CD4-positive, alpha-beta T cell (primary cell): Measurements from ENCODE around the gene SNTA1. TPM values are rescaled to one million over a fixed set of nuclear protein-coding genes. Genes with fewer than 3 reads are reported as not detected.

Experiments used
- ATAC-seq: fragments of 200-7000 bp; cut with Tn5 transposase; one replicate; pipeline ENCODE4 v1.10.0; 2022; ENCODE audit warnings: mild to moderate bottlenecking; ENCODE audit not compliant: poor library complexity
- CTCF ChIA-PET: fragments of 350-600 bp; sonication (Branson Sonifier 250); formaldehyde crosslinking; loops from one replicate; lab custom pipeline; 2021; ENCODE audit warnings: antibody characterized with exemption, inconsistent platforms; lab: Charles Lee
- POLR2A ChIA-PET: fragments of 350-600 bp; sonication (Branson Sonifier 250); formaldehyde crosslinking; loops from one replicate; lab custom pipeline; 2021; ENCODE audit warnings: antibody characterized with exemption, inconsistent platforms; lab: Charles Lee
- DNase-seq, 14 experiments: peaks; one replicate each; pipeline ENCODE4 v3.0.0-alpha.2; 2013 to 2020; ENCODE audit warnings: mixed read lengths in 2 of 14
- H3K27ac ChIP-seq, 2 donors: one replicate each; pipeline versions ENCODE4 v1.5.1 to v1.7.0; 2013; ENCODE audit warnings: low read length in 2 of 2, low read depth in 1 of 2, mild to moderate bottlenecking in 1 of 2
- H3K27me3 ChIP-seq, 2 experiments: 1 replicate in 1 of 2; 2 replicates in 1 of 2; pipeline versions ENCODE4 v1.6.1 to v1.7.0; 2013; ENCODE audit warnings: low read length in 2 of 2, control low read depth in 1 of 2, mild to moderate bottlenecking in 1 of 2, moderate library complexity in 1 of 2; ENCODE audit not compliant: insufficient read depth in 2 of 2, control insufficient read depth in 1 of 2
- H3K36me3 ChIP-seq: one replicate; pipeline ENCODE4 v1.6.1; 2013; ENCODE audit warnings: low read length, control low read depth; ENCODE audit not compliant: insufficient read depth
- H3K4me1 ChIP-seq: one replicate; pipeline ENCODE4 v1.6.1; 2013; ENCODE audit warnings: low read length, control low read depth; ENCODE audit not compliant: insufficient read depth
- H3K4me3 ChIP-seq: one replicate; pipeline ENCODE4 v1.5.1; 2013; ENCODE audit warnings: mild to moderate bottlenecking, low read length, moderate library complexity
- H3K9me3 ChIP-seq, 2 experiments: 1 replicate in 1 of 2; 2 replicates in 1 of 2; pipeline versions ENCODE4 v1.6.1 to v1.7.0; 2013; ENCODE audit warnings: low read length in 2 of 2, mild to moderate bottlenecking in 2 of 2, control low read depth in 1 of 2, moderate library complexity in 1 of 2; ENCODE audit not compliant: control insufficient read depth in 1 of 2, insufficient read depth in 1 of 2
- H3K27ac Mint-ChIP-seq: one replicate; pipeline ENCODE4 v1.8.0; 2020; ENCODE audit warnings: mixed read lengths
- H3K27me3 Mint-ChIP-seq: one replicate; pipeline ENCODE4 v1.8.0; 2021; ENCODE audit warnings: mixed read lengths
- H3K36me3 Mint-ChIP-seq: one replicate; pipeline ENCODE4 v1.8.0; 2021; ENCODE audit warnings: low read depth, mixed read lengths
- H3K4me1 Mint-ChIP-seq: one replicate; pipeline ENCODE4 v1.8.0; 2021; ENCODE audit warnings: low read depth, mixed read lengths
- H3K4me3 Mint-ChIP-seq: one replicate; pipeline ENCODE4 v1.8.0; 2020; ENCODE audit warnings: mild to moderate bottlenecking, mixed read lengths
- H3K9me3 Mint-ChIP-seq: one replicate; pipeline ENCODE4 v1.8.0; 2020; ENCODE audit warnings: mixed read lengths
- intact Hi-C, 2 experiments: fragments of 100-400 bp; cut with DNase I in 1 of 2; cut with micrococcal nuclease in 1 of 2; formaldehyde crosslinking; loops; one replicate each; pipeline versions ENCODE4 v1.15.1 to v1.9.0; 2023 to 2025; cut with DNase I, micrococcal nuclease
- total RNA-seq, 174 experiments: library from RNA in 2 of 174; stranded (reverse) in 2 of 174; gene quantifications; one replicate each; pipeline ENCODE4 v1.2.3 and lab custom pipeline; 2021 to 2026
- TF ChIP-seq, protein P1 (sequence below): fragments of 200-600 bp; IDR thresholded peaks from one replicate; pipeline ENCODE4 v1.8.0; 2022; ENCODE audit warnings: antibody characterized with exemption, mild to moderate bottlenecking

The SNTA1 gene
- total RNA-seq, 2 experiments from 2014 or later = 5.0 to 5.2 TPM

- Histone ChIP-seq H3K4me3 (no peak overlapping the region), H3K9me3 (no peaks in the 10 kb centered on the region), H3K4me1 (no peaks in the 10 kb centered on the region), H3K27me3 (no peaks in the 10 kb centered on the region), H3K36me3 (no peaks in the 10 kb centered on the region), H3K27ac (no peak overlapping the region)
- ATAC-seq (no peak), DNase-seq (no peak)
- intact Hi-C loops = no loop called here
- Mint-ChIP-seq H3K36me3 (no peaks in the 10 kb centered on the region), H3K27ac (no peak overlapping the region), H3K9me3 (no peaks in the 10 kb centered on the region), H3K4me3 (no peak overlapping the region), H3K4me1 (no peaks in the 10 kb centered on the region), H3K27me3 (no peaks in the 10 kb centered on the region)
- TF ChIP-seq, protein P1, sequence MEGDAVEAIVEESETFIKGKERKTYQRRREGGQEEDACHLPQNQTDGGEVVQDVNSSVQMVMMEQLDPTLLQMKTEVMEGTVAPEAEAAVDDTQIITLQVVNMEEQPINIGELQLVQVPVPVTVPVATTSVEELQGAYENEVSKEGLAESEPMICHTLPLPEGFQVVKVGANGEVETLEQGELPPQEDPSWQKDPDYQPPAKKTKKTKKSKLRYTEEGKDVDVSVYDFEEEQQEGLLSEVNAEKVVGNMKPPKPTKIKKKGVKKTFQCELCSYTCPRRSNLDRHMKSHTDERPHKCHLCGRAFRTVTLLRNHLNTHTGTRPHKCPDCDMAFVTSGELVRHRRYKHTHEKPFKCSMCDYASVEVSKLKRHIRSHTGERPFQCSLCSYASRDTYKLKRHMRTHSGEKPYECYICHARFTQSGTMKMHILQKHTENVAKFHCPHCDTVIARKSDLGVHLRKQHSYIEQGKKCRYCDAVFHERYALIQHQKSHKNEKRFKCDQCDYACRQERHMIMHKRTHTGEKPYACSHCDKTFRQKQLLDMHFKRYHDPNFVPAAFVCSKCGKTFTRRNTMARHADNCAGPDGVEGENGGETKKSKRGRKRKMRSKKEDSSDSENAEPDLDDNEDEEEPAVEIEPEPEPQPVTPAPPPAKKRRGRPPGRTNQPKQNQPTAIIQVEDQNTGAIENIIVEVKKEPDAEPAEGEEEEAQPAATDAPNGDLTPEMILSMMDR = no peak
- POLR2A ChIA-PET = no interaction called here
- CTCF ChIA-PET = interaction anchor here (1.0 kb wide), 1 partner anchor 204 kb away, joined by 3 read pairs; no protein-coding TSS in a partner anchor
These were observed 20.0 kb upstream of the SNTA1 start for GRCh38 chr20:33463332-33464101.

- TF ChIP-seq, protein P1 = no peak
- Histone ChIP-seq H3K4me3 (no peak overlapping the region), H3K9me3 (no peaks in the 10 kb centered on the region), H3K27me3 (no peaks in the 10 kb centered on the region), H3K4me1 (no peaks in the 10 kb centered on the region), H3K36me3 (no peaks in the 10 kb centered on the region), H3K27ac (no peak overlapping the region)
- Mint-ChIP-seq H3K4me3 (no peak overlapping the region), H3K9me3 (no peaks in the 10 kb centered on the region), H3K27ac (no peak overlapping the region), H3K4me1 (no peaks in the 10 kb centered on the region), H3K27me3 (no peaks in the 10 kb centered on the region), H3K36me3 (no peaks in the 10 kb centered on the region)
- CTCF ChIA-PET = no interaction called here
- ATAC-seq (no peak), DNase-seq (no peak)
- POLR2A ChIA-PET = no interaction called here
- intact Hi-C loops = no loop called here
These were observed 17.1 kb upstream of the SNTA1 start for GRCh38 chr20:33460711-33461110.

- Histone ChIP-seq H3K4me3 (no peak overlapping the region), H3K27ac (no peak overlapping the region), H3K4me1 (no peaks in the 10 kb centered on the region), H3K36me3 (no peaks in the 10 kb centered on the region), H3K27me3 (no peaks in the 10 kb centered on the region), H3K9me3 (no peaks in the 10 kb centered on the region)
- H3K9me3 Mint-ChIP-seq = no peaks in the 10 kb centered on the region
- no peaks in the 10 kb centered on the region for H3K36me3 Mint-ChIP-seq
- no peaks in the 10 kb centered on the region for H3K27me3 Mint-ChIP-seq
- H3K4me3 Mint-ChIP-seq = no peak overlapping the region
- TF ChIP-seq, protein P1 = no peak
- CTCF ChIA-PET = no interaction called here
- DNase-seq = no peak
- no peaks in the 10 kb centered on the region for H3K4me1 Mint-ChIP-seq
- H3K27ac Mint-ChIP-seq = no peak overlapping the region
- no peak for ATAC-seq
- POLR2A ChIA-PET = no interaction called here
- intact Hi-C loops = loop anchor here (5.0 kb wide), 1 partner anchor 668 kb away; no protein-coding TSS in a partner anchor
These were observed 16.0 kb upstream of the SNTA1 start for GRCh38 chr20:33459599-33459998.
